HK-2 (cell line): Measurements from ENCODE around the gene VPS26A.
A peak's percentile ranks its signal among the peaks of the same experiment; 100 is the strongest.

Experiments
- DNase-seq: peaks from one replicate; pipeline ENCODE4 v3.0.0-alpha.2; 2018; ENCODE audit not compliant: unreplicated experiment

The VPS26A gene

GRCh38 chr10:69220507-69220906 lies 96.5 kb downstream of the VPS26A start:
- DNase-seq: peak; percentile 43
